ENCODE measurements around the gene CMTM2.

Gene CMTM2

GRCh38 chr16:66637806-66638205 lies 58.5 kb downstream of the CMTM2 start:
- no peak for DNase-seq

Data from central memory CD4-positive, alpha-beta T cell (primary cell).